GM19324 (cell line): Measurements from ENCODE around the gene PRM1.

Experiments used
- ATAC-seq: cut with Tn5 transposase; IDR thresholded peaks from one replicate; pipeline ENCODE4 v1.9.1; 2021; ENCODE audit warnings: mild to moderate bottlenecking, moderate library complexity; ENCODE audit not compliant: unreplicated experiment, low FRiP score

PRM1 gene

DNA sequence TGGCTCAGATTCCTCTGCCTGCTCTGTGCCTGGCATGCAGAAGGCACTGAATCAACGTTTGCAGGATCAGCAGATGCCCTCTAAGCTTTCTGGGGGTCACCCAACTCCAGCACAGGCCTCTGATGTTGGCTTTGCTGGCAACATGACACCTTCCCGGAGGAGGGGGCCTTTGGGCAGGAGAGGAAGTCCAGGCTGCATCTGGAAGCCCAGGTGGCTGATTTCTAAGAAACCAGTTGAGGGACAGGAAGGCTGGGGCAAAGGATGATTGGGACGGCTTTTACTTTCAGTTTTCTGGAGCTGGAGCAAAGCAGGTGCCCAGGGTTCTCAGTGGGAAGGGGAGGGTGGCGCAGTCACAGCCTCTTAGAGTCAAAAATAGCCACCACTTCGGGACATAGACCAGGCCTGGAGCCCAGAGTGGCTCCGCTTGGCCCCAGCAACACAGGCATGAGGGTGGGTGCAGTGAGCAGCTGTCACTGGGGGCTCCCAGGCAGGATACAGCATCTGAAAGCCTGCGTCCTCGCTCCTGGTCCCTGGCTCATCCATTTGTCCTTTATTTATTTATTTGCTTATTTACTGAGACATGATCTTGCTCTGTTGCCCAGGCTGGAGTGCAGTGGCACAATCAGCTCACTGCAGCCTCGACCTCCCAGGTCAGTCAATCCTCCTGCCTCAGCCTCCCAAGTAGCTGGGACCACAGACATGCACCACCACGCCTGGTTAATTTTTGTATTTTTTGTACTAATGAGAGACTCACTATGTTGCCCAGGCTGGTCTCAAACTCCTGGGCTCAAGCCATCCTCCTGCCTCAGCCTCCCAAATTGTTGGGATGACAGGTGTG lies 40.3 kb downstream of the PRM1 start:
- ATAC-seq, result no peak

DNA sequence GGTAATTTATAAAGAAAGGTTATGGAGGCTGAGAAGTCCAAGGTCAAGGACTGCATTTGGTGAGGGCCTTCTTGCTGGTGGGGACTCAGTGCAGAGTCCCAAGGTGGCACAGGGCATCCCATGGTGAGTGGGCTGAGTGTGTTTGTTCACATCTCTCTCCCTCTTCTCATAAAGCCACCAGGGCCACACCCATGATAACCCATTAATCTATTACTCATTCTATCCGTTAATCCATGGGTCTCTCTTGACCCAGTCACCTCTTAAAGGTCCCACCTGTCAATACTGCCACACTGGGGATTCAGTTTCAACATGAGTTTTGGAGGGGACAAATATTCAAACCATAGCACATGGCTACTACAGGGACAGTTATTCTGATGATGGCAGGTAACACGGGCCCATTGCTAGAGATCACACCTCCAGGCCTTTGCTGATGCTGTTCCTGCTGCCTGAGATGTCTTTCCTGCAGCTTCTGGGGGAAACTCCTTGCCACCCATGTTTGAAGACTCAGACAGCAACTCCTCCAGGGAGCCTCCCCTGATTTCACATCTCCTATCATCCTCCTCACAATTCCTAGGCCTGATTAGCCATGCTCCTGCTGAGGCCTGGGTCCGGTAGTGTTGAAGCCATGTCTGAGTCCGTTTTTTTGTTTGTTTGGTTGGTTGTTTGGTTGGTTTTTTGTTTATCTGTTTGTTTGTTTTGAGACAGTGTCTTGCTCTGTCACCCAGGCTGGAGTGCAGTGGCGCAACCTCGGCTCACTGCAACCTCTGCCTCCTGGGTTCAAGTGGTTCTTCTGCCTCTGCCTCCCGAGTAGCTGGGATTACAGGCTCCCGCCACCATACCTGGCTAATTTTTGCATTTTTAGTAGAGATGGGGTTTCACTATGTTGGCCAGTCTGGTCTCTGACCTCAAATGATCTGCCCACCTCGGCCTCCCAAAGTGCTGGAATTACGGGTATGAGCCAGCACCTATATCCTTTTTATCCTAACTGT lies 41.2 kb downstream of the PRM1 start:
- no peak for ATAC-seq

DNA sequence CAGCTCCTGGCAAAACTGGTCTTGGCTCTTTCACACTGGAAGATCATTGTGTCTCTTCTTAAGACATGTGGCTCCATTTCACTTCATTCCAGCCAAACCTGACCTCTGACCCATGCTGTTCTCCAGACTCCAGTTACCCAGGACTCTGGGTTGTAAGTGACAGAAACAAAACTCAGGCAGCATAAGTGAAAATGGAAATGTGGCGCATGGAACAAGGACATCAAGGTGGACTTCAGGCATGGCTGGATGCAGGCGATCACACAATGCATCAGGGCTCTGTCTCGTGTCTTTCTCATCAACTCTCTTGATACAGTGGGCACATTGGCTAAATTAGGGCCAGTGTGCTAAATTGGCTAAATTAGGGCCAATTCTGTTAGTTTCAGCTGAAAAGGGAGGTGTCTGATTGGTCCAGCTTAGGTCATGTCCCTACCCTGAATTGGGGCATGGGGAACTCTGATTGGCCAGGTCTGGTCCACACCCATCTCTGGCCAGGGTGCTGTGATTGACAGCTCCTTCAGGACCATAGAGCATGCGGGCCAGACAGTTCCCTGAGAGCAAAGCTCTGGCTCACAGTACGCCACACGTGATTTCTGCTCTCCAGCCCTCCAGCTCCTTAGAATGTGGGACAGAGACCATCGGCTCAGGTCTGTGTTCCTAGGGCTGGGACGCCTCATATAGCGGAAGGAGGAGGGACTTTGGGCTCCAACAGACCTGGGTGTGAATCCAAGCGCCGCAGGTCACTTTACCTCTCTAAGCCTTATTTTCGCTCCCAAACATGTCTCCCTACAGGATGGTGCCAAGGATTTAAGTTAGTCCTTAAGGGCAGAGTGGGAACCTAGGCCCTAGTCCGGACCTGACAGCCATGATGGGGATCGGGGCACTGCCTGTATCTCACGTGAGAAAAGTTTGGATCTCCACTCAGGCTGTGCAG lies 42.6 kb downstream of the PRM1 start:
- ATAC-seq, result no peak

DNA sequence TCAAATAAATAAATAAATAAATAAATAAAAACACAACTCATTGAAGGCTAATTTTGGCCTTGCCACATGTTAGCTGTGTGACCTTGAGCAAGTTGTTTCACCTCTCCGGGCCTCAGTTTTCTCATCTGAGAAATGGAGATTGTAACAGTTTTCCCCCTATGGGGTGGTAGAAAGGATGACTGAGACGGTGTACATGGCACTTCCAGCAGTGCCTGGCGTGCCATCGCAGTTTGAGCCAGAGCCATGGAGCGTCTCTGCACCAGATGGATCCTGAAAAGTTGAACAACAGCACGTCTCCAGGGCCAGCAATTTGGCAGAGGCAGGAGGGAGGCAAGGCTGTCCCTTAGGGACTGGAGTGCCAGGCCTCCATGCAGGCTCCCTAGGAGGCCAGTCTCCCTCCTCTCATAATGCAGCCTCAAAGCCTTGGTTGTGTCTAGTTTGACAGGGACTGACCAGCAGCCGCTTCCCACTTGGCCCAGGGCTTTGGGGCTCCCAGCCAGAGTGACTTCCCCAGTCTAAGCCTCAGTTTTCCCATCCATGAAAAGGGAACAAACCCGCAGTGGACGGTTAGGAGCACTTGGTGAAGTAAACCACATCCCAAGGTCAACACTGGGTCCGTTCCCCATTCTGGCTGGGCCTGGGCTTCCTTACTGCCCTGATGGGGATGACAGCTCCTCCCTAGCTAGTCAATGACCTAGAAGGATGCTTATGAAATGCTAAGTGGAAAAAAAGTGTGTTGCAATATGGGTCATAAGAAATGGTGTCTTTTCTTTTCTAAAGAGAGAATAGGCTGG lies 44.5 kb downstream of the PRM1 start:
- ATAC-seq, result no peak

DNA sequence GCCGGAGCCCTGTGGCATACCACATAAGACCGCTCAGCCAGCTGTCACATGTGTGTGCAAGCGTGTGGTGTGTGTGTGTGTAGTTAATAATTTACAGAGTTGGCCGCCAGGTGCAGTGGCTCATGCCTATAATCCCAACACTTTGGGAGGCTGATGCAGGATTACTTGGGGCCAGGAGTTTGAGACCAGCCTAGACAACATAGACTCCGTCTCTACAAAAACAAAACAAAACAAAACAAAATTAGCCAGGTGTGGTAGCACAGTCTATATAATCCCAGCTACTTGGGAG lies 45.5 kb downstream of the PRM1 start:
- ATAC-seq, result no peak

DNA sequence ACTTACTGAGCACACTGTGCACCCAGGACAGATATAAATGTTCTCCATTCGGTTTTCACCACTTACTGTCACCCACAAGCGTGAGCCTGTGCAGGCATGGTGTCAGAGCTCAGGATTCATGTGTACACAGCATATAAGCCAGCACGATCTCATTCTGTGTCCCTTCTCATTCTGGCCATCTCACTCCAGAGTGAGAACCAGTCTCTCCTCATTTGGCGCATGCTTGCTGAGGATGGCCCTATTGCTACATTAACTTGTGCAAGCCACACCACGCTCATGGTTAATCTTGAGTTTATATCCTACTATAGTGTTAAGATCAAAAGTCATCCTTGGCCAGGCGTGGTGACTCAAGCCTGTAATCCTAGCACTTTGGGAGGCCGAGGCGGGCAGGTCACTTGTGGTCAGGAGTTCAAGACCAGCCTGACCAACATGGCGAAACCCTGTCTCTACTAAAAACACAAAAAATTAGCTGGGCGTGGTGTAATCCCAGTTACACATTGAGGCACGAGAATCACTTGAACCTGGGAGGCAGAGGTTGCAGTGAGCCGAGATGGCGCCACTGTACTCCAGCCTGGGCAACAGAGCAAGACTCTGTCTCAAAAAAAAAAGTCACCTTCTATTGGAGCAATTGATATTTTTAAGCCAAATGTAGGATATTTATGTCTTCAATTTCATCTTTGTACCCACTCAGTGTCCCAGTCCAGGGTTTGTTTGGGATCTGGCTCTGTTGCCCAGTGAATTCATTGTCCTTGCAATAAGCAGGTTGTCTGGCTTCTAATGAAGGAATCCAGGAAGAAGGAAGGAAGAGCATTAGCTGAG lies 46.0 kb downstream of the PRM1 start:
- ATAC-seq, result no peak

DNA sequence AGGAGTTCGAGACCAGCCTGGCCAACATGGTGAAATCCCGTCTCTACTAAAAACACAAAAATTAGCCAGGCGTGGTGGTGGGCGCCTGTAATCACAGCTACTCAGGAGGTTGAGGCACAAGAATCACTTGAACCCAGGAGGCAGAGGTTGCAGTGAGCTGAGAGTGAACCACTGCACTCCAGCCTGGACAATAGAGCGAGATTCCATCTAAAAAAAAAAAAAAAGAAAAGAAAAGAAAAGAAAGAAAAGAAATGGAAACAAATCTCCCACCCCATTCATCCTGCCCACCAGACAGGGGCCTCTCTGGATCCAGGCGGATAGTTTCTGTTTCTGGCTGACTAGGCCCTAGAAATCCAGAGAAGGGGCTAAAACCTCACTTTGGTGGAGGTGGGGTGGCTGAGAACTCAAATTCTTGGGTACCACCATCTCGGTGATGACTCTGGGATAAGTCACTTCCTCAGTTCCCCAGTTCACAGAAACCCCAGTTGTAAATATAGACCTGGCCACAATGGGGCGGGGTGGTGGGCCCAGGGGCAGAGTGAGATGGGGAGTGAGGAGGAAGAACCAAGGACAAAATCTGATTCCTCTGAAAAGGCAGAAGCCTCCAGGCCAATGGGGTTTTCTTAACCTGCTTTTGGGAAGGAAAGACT lies 47.3 kb downstream of the PRM1 start:
- no peak for ATAC-seq

DNA sequence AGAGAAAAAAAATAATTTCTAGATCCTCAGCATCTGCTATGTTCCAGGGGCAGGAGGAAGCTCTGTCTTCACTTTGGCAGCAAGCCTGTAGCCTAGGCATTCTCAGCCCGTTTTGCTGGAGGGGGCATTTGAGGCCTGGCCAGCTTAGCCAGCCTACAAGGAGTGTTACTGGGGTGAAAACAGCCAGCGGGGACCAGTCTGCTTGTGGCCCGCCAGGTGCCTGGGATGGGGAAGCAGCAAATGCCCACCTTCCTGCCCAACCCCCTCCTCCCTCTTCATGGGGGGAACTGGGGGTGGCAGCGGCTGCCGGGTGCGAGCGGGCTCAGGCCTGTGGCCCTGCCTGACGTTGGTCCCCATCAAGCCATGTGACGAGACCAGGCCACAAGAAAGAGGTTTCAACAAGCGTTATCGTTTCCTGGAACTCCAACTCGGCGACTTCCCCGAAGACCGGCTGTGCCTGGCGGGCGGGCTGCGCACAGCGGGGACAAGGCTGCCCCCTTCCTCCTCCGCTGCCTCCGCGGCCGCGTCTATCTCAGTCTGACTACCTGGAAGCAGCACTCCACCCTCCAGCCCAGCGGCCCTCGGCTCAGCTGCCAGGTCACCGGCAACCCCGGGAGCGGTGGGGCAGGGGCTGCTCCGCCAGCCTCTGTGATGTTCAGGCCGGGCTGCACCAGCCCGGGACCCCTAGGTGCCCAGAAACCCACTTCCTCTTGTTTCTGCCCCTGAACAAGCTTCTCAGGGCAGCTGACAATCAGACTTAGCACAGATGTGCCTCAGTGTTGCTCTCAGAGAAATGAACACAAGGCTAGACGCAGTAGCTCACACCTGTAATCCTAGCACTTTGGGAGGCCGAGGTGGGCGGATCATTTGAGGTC lies 48.0 kb downstream of the PRM1 start:
- ATAC-seq, result no peak

DNA sequence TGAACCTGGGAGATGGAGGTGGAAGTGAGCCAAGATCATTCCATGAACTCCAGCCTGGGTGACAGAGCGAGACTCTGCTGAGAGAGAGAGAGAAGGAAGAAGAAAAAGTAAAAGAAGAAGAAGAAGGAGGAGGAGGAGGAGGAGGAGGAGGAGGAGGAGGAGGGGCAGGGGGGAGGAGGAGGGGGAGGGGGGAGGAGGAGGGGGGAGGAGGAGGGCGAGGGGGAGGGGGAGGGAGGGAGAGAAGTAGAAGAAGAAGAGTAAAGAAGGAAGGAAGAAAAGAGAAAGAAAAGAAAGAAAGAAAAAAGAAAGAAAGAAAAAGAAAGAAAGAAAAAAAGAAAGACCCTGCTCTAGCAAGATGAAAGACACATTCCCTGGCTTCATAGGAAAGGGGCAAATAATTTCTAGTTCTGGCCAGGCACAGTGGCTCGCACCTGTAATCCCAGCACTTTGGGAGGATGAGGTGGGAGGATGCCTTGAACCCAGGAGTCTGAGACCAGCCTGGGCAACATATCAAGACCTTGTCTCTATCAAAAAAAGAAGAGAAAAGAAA lies 48.8 kb downstream of the PRM1 start:
- no peak for ATAC-seq

DNA sequence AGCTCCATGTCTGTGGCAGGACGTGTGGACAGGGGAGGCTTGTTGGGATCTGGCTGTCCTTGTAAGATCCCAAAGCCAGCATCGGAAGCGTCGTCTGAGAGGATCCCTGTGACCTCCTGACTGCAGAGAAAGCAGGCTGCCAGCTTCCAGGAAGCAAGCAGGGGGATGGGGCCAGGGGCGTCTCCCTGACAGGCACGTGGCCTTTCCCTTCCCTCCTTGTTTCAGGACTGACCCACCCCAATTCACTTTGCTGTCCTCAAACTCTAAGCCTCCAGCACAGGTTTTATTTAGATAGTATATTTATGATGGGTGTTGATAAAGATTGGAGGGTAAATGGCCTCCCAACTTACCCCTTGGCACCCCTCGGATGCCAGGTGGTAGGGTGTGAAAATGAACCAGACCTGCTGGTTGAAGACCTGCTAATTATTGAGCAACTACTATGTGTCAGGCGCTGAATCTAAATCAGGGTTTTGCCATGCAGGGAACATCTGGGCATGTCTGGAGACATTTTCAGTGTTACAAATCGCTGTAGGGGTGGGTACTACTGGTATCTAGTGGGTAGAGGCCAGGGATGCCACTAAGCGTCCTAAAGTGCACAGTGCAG lies 49.7 kb downstream of the PRM1 start:
- ATAC-seq, result no peak
